Transverse colon (tissue), 4 donors: ENCODE measurements around the gene ARFIP1.

Source experiments
- CTCF ChIP-seq, 5 experiments: fragments of 200-600 bp in 3 of 5; fragments of 450-650 bp in 2 of 5; sonication (generic) in 3 of 5; IDR thresholded peaks; 1 replicate in 2 of 5; 2 replicates in 3 of 5; pipeline ENCODE4 v1.5.1; 2016 to 2017; ENCODE audit warnings: antibody characterized with exemption in 5 of 5, inconsistent platforms in 3 of 5, mild to moderate bottlenecking in 2 of 5, moderate library complexity in 1 of 5
- EP300 ChIP-seq: sonication (generic); formaldehyde crosslinking; IDR thresholded peaks from one replicate; pipeline ENCODE4 v1.6.1; 2017; ENCODE audit warnings: antibody characterized with exemption, low read depth
- POLR2A ChIP-seq: fragments of 450-650 bp; IDR thresholded peaks from one replicate; pipeline ENCODE4 v1.6.1; 2016; ENCODE audit warnings: antibody characterized with exemption, mild to moderate bottlenecking, moderate library complexity
- POLR2AphosphoS5 ChIP-seq, 3 donors: sonication (generic); formaldehyde crosslinking; IDR thresholded peaks; one replicate each; pipeline ENCODE4 v1.6.1; 2016; ENCODE audit warnings: antibody characterized with exemption in 3 of 3

- TF ChIP-seq CTCF (IDR thresholded peaks at IDR 0.05): no peak
- no peak for TF ChIP-seq POLR2A
- TF ChIP-seq POLR2AphosphoS5 (IDR thresholded peaks at IDR 0.05): no peak
- no peak for TF ChIP-seq EP300
Observed at GRCh38 chr4:152886201-152886600, 106.4 kb downstream of the ARFIP1 start.
